Psoas muscle (tissue), 8 donors: ENCODE measurements around the gene ADO. TPM values are rescaled to one million over a fixed set of nuclear protein-coding genes. Genes with fewer than 3 reads are reported as not detected.
A peak's percentile ranks its signal among the peaks of the same experiment; 100 is the strongest.

Source experiments
- ATAC-seq, 4 donors: fragments of 200-7000 bp; cut with Tn5 transposase; one replicate each; pipeline ENCODE4 v1.9.1; 2020; ENCODE audit warnings: moderate library complexity in 3 of 4, mild to moderate bottlenecking in 2 of 4
- DNase-seq, 2 donors: peaks; one replicate each; pipeline ENCODE4 v3.0.0-alpha.2; 2020
- H3K27ac ChIP-seq: fragments of 200-600 bp; one replicate; pipeline ENCODE4 v1.8.0; 2022
- H3K27me3 ChIP-seq, 3 donors: fragments of 200-600 bp in 1 of 3; one replicate each; pipeline versions ENCODE4 v1.6.1 to v1.8.0; 2013 to 2022; ENCODE audit warnings: low read length in 2 of 3, mild to moderate bottlenecking in 2 of 3, moderate library complexity in 1 of 3; ENCODE audit not compliant: insufficient read depth in 3 of 3
- H3K36me3 ChIP-seq, 2 donors: fragments of 200-600 bp in 1 of 2; one replicate each; pipeline versions ENCODE4 v1.6.1 to v1.8.0; 2013 to 2022; ENCODE audit warnings: low read depth in 1 of 2, mild to moderate bottlenecking in 1 of 2, moderate library complexity in 1 of 2; ENCODE audit not compliant: insufficient read depth in 1 of 2
- H3K4me1 ChIP-seq: fragments of 200-600 bp; one replicate; pipeline ENCODE4 v1.8.0; 2022
- H3K4me3 ChIP-seq: fragments of 200-600 bp; one replicate; pipeline ENCODE4 v1.8.0; 2022; ENCODE audit warnings: mild to moderate bottlenecking
- H3K9me3 ChIP-seq: fragments of 200-600 bp; one replicate; pipeline ENCODE4 v1.8.0; 2022
- CTCF ChIP-seq: fragments of 200-600 bp; IDR thresholded peaks from one replicate; pipeline ENCODE4 v1.8.0; 2022; ENCODE audit warnings: antibody characterized with exemption
- WGBS, 3 donors: extraction: QIAGEN DNeasy Blood & Tissue Kit; methylation state at CpG; one replicate each; pipeline versions ENCODE4 v1.1.6 to v1.1.7; 2013; 5-methylcytosine and 5-hydroxymethylcytosine counted together
- intact Hi-C, 2 donors: fragments of 100-400 bp; cut with DNase I; formaldehyde crosslinking; loops; one replicate each; pipeline versions ENCODE4 v1.11.0 to v1.14.2; 2022
- polyA plus RNA-seq, 3 donors: library from polyadenylated mRNA; stranded (reverse); fragments of 200-250 nt; gene quantifications; one replicate each; pipeline ENCODE4 v1.2.3, GENCODE V29; 2013
- total RNA-seq, 4 donors: library from RNA; stranded (reverse); fragmentation: NEBNext Ultra II Directional in 2 of 4; extraction: Animal tissue kit (Norgen Biotek cat#: 25700) in 2 of 4; gene quantifications; one replicate each; pipeline versions ENCODE4 v1.2.1 to v1.2.4, GENCODE V29; 2021 to 2023
- donor health status: healthy with polysubstance abuse.
- donor health status: DM: no; HTN: no; CAD: no; lungs with moderate emphysema.
- donor health status: Bipolar disorder and iron deficiency.
- donor health status: healthy.
- donor health status: DM: yes; HTN: yes; CAD: no.
- donor health status: DM: no; HTN: no; CAD: no.
- donor health status: DM: no; HTN: no; CAD: no.
- donor health status: DM: yes; HTN: yes; CAD: no.

The ADO gene
- total and polyA plus RNA-seq, 7 donors: 11.6 to 27.1 (median 20.3) TPM

GRCh38 chr10:62796896-62797295, 7.6 kb upstream of the ADO start:
- no peaks in the 10 kb centered on the region for H3K36me3 ChIP-seq
- DNase-seq: no peak
- H3K4me1 ChIP-seq: no peaks in the 10 kb centered on the region
- no peak overlapping the region for H3K4me3 ChIP-seq
- no peak for TF ChIP-seq CTCF
- peaks cover 0 to 21% (median 0%) of the 10 kb centered on the region in 3 donors for H3K27me3 ChIP-seq
- WGBS, 3 donors: 77 to 87% (median 77%) methylated on average over 3 of the region's 3 CpGs
- ATAC-seq: no peak
- H3K27ac ChIP-seq: no peak overlapping the region
- no peaks in the 10 kb centered on the region for H3K9me3 ChIP-seq
- intact Hi-C loops: no loop called here

GRCh38 chr10:62801871-62802270, 2.6 kb upstream of the ADO start:
- 80 to 90% (median 85%) methylated on average over 3 of the region's 3 CpGs for WGBS, 3 donors
- no peak for TF ChIP-seq CTCF
- no peaks in the 10 kb centered on the region for H3K36me3 ChIP-seq
- H3K4me1 ChIP-seq: peaks cover 11% of the 10 kb centered on the region
- no peaks in the 10 kb centered on the region for H3K9me3 ChIP-seq
- H3K27me3 ChIP-seq: peaks cover 0 to 21% (median 0%) of the 10 kb centered on the region in 3 donors
- intact Hi-C loops: loop anchor here in 1 of 2 donors (5.0 kb wide), 1 partner anchor 40 kb away; no protein-coding TSS in a partner anchor
- H3K4me3 ChIP-seq: no peak overlapping the region
- no peak overlapping the region for H3K27ac ChIP-seq
- DNase-seq (no peak), ATAC-seq (no peak)

- Histone ChIP-seq H3K27me3 (peaks cover 0 to 8% (median 0%) of the 10 kb centered on the region in 3 donors), H3K4me1 (peaks cover 26% of the 10 kb centered on the region), H3K27ac (peak overlapping the region; percentile 97), H3K9me3 (no peaks in the 10 kb centered on the region), H3K36me3 (no peaks in the 10 kb centered on the region), H3K4me3 (peak overlapping the region; percentile 91)
- intact Hi-C loops: loop anchor here in 1 of 2 donors (5.0 kb wide), 1 partner anchor 42 kb away; no protein-coding TSS in a partner anchor
- TF ChIP-seq CTCF: no peak
- DNase-seq: no peak
- 11 to 20% (median 12%) methylated on average over 11 of the region's 11 CpGs for WGBS, 3 donors
- peak in 3 of 4 donors; percentile 0 to 18 (median 5) for ATAC-seq
These were observed 680 bp upstream of the ADO start for GRCh38 chr10:62803724-62804355.

- Histone ChIP-seq H3K36me3 (peaks cover 0 to 4% of the 10 kb centered on the region in 2 donors), H3K27me3 (peaks cover 0 to 5% (median 0%) of the 10 kb centered on the region in 3 donors), H3K4me3 (peak overlapping the region; percentile 91), H3K4me1 (peaks cover 26% of the 10 kb centered on the region), H3K27ac (peak overlapping the region; percentile 97), H3K9me3 (no peaks in the 10 kb centered on the region)
- peak; percentile 5 to 39 (median 26) for ATAC-seq
- intact Hi-C loops: no loop called here
- 1 to 2% (median 2%) methylated on average over 69 to 77 of the region's 77 CpGs for WGBS, 3 donors
- DNase-seq: peak; percentile 29 to 60
- TF ChIP-seq CTCF: no peak
These were observed 945 bp downstream of the ADO start for GRCh38 chr10:62805231-62806099.
